GM18867 (cell line): ENCODE measurements around the gene LRRC39.

Experiments used
- ATAC-seq: cut with Tn5 transposase; IDR thresholded peaks from one replicate; pipeline ENCODE4 v1.9.1; 2021; ENCODE audit warnings: mild to moderate bottlenecking, moderate library complexity; ENCODE audit not compliant: unreplicated experiment

LRRC39 gene

GRCh38 chr1:100151679-100152078 lies 26.4 kb downstream of the LRRC39 start:
- no peak for ATAC-seq

- ATAC-seq: no peak
Observed at GRCh38 chr1:100147875-100148274, 30.2 kb downstream of the LRRC39 start.

DNA sequence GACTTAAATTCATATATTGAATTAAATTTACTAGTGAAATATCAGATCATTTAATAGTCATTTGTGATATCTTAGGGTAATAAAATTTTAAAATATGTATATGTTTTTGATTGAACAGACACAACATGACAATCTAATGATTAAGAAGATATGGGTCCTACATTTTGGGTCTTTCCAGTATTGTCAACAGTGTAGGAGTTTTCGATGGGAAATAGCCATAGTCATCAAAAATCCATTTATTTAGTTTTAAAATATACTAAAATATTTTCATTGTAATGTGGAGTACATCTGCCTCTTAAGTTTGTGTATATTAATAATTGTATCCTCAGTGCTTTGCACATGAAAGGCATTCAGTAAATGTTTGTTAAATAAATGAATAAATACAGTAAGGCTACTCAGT lies 31.1 kb downstream of the LRRC39 start:
- ATAC-seq: no peak

DNA sequence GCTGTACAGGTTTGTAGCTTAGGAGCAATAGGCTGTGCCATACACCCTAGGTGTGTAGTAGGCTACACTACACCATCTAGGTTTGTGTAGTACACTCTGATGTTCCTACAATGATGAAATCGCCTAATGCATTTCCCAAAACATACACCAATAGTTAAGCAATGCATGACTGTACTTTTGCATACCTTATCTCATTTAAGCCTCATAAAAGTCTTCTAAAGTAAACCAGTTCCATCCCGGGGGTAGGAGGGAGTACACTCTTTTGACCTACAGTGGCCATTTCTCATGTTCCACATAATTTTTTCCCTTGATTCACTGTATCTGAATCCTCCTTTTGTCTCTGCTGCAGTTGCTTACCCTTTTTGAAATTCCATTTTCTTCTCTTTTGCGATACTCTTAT lies 32.9 kb downstream of the LRRC39 start:
- no peak for ATAC-seq

DNA sequence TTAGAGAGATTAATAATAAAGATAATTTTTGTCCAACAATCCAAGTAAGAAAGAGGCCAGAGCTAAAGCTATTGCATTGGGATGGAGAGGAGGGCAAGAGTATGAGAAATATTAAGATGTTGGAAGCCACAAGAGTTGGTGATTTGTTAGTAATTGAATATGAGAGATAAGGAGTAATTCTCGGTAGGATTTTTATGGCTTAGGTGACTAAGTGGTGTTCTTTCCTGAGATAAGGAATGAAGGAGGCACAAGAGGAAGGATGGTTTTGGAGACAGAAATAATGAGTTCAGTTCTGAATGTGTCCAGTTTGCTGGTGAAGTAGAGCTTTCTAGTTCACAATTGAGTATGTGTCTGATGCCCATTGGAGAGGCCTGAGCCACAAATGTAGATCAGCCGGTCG lies 35.7 kb downstream of the LRRC39 start:
- ATAC-seq: no peak

GRCh38 chr1:100141192-100141591 lies 36.9 kb downstream of the LRRC39 start:
- no peak for ATAC-seq

DNA sequence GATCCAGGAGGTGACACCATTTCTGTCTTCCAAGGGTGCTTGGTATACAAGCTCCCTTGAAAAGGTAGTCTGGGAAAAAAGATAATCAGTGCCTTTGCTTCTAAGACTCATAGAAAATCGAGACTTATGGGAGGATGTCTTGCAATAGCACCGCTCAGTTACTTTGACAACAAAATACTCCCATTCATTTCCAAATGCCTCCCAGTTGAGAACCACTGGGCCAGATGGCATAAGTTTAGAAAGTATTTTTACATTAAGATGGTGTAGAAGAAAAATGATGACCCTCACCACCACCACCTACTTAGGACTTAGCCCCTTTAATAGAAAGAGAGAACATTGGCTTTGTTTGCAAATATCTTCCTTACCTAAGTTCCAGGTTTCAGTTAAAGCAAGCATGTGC lies 40.5 kb downstream of the LRRC39 start:
- ATAC-seq: no peak

DNA sequence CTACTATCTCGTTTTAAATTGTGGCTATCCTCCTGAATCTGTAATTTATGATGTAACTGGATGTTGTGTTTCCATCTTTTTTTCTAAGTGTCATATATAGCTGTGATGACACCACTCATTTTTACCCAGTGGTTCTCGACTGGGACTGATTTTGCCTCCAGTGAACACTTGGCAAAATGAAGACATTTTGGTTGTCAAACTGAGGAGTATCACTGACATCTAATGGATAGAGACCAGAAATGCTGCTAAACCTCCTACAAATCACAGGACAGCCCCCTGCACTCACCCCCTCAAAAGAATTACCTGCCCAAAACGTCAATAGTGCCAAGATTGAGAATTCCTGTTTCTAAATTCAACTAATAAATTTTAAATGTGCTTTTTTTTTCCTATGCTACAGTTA lies 43.2 kb downstream of the LRRC39 start:
- ATAC-seq: no peak

- peak; percentile 86 for ATAC-seq
Observed at GRCh38 chr1:100132566-100133477, 45.2 kb downstream of the LRRC39 start, which contains the start of the genes SASS6 and TRMT13. Gene SASS6 (minus strand): TSS chr1:100132930. CDS start chr1:100132814, 116 bp downstream. Gene TRMT13 (plus strand): TSS chr1:100133163. CDS start chr1:100133169, 6 bp downstream.

DNA sequence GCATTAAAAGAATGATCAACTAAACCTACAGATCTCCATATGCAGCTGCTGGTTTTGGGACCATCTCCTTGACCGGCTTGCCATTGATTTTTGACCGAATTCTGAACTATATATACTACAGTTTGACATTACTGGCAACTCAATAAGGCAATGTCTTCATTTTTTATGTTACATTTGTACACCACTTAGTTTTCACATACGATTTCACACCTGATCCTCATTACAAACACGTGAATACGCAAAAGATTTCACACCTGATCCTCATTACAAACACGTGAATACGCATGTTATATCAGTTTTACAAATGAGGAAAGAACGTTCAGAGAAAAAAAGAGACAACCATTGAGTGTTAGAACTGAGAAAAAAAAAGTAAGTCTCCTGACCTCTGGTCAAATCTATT lies 46.4 kb downstream of the LRRC39 start:
- ATAC-seq: no peak

GRCh38 chr1:100130552-100131077 lies 47.4 kb downstream of the LRRC39 start:
- ATAC-seq: peak; percentile 32

DNA sequence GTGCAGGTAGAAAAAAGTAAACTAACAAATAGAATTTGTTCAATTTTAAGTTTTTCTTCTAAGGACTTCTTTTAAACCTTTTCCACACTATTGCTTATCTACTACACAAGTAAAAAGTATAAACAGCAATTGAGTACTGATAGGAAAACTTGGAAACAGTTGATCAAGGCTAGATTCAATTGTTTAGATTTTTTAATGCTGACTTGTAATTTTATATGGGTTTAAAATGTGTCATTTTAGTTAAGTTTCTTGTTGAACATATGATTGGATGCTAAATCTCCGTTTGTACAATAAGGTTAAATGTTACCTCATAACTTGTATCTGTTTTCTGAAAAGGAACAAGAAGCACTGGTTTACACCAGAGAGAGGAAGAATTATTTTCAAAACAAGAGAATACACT lies 50.8 kb downstream of the LRRC39 start:
- ATAC-seq: no peak

- no peak for ATAC-seq
Observed at GRCh38 chr1:100122177-100122576, 55.9 kb downstream of the LRRC39 start.

GRCh38 chr1:100115524-100115923 lies 62.5 kb downstream of the LRRC39 start:
- no peak for ATAC-seq

GRCh38 chr1:100109554-100110066 lies 68.4 kb downstream of the LRRC39 start:
- no peak for ATAC-seq

DNA sequence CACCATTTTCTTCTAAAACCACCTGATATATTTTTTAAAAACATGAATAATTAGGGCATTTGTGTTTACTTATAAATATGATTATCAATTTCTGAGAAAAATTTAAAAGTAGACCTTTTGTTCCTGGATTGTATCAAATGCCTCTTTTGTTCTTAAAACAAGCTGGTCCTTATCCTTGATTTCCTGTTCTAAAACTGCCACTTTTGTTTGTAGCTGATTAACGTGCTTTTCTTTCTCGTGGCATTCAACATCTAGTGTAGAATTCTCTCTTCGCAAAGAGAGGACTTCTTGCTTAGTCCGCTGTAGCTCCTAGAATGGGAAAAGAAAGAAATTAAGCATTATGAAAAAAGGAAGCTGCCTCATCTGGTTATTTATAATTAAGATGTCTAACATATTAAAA lies 70.4 kb downstream of the LRRC39 start:
- no peak for ATAC-seq

GRCh38 chr1:100101564-100101963 lies 76.5 kb downstream of the LRRC39 start:
- ATAC-seq: no peak

- no peak for ATAC-seq
Observed at GRCh38 chr1:100100202-100100601, 77.9 kb downstream of the LRRC39 start.
